Amniotic epithelial cell (primary cell): ENCODE results near the gene CTDNEP1.
A peak's percentile ranks its signal among the peaks of the same experiment; 100 is the strongest.

Experiments used
- DNase-seq: peaks from one replicate; pipeline ENCODE4 v3.0.0-alpha.2; 2010; ENCODE audit warnings: low read depth

Gene CTDNEP1

GRCh38 chr17:7228920-7229319 lies 22.6 kb downstream of the CTDNEP1 start:
- DNase-seq = no peak

GRCh38 chr17:7226721-7227710 lies 24.5 kb downstream of the CTDNEP1 start:
- DNase-seq = no peak

GRCh38 chr17:7225711-7226331 lies 25.7 kb downstream of the CTDNEP1 start:
- DNase-seq = no peak

GRCh38 chr17:7224661-7225111 lies 26.8 kb downstream of the CTDNEP1 start:
- no peak for DNase-seq

- DNase-seq = no peak
These were observed 27.4 kb downstream of the CTDNEP1 start for GRCh38 chr17:7224110-7224509.

GRCh38 chr17:7223375-7223774 lies 28.2 kb downstream of the CTDNEP1 start:
- DNase-seq = peak; percentile 36

- DNase-seq = no peak
These were observed 28.6 kb downstream of the CTDNEP1 start for GRCh38 chr17:7222972-7223292.

GRCh38 chr17:7222093-7222971 lies 29.2 kb downstream of the CTDNEP1 start:
- DNase-seq = no peak

- DNase-seq = no peak
These were observed 30.0 kb downstream of the CTDNEP1 start for GRCh38 chr17:7221278-7222092.

GRCh38 chr17:7220593-7221277 lies 30.8 kb downstream of the CTDNEP1 start:
- peak; percentile 66 for DNase-seq

- peak; percentile 80 for DNase-seq
These were observed 31.5 kb downstream of the CTDNEP1 start, which contains the start of the genes ACADVL and DLG4 for GRCh38 chr17:7219812-7220592. Gene ACADVL (plus strand): TSS chr17:7219938. CDS start chr17:7219985, 47 bp downstream. Gene DLG4 (minus strand): TSS chr17:7219836.

GRCh38 chr17:7219229-7219811 lies 32.2 kb downstream of the CTDNEP1 start:
- DNase-seq = no peak

- DNase-seq = no peak
These were observed 32.8 kb downstream of the CTDNEP1 start for GRCh38 chr17:7218758-7219157.

- DNase-seq = no peak
These were observed 33.4 kb downstream of the CTDNEP1 start for GRCh38 chr17:7218166-7218565.

- DNase-seq = peak; percentile 75
These were observed 34.2 kb downstream of the CTDNEP1 start for GRCh38 chr17:7217113-7217987.

- DNase-seq = no peak
These were observed 35.1 kb downstream of the CTDNEP1 start for GRCh38 chr17:7216242-7217112.

GRCh38 chr17:7215652-7216180 lies 35.8 kb downstream of the CTDNEP1 start:
- DNase-seq = no peak
